Naive B cell (primary cell): Measurements from ENCODE around the gene SEMA4F. TPM values are rescaled to one million over a fixed set of nuclear protein-coding genes. Genes with fewer than 3 reads are reported as not detected.

Experiments used
- ATAC-seq, 2 donors: fragments of 150-1000 bp; cut with Tn5 transposase; 2 replicates each; pipeline ENCODE4 v1.10.0; 2021; ENCODE audit warnings: low read depth in 2 of 2, mild to moderate bottlenecking in 2 of 2, moderate library complexity in 2 of 2
- DNase-seq: peaks from one replicate; pipeline ENCODE4 v3.0.0; 2022
- H3K27ac Mint-ChIP-seq, 6 donors: one replicate each; pipeline ENCODE4 v1.8.0; 2020 to 2022; ENCODE audit warnings: mild to moderate bottlenecking in 6 of 6, mixed read lengths in 6 of 6, moderate library complexity in 5 of 6, inconsistent platforms in 2 of 6
- H3K27me3 Mint-ChIP-seq, 3 donors: one replicate each; pipeline ENCODE4 v1.8.0; 2021 to 2022; ENCODE audit warnings: mixed read lengths in 3 of 3, mild to moderate bottlenecking in 1 of 3
- H3K36me3 Mint-ChIP-seq, 2 donors: one replicate each; pipeline ENCODE4 v1.8.0; 2020 to 2022; ENCODE audit warnings: mixed read lengths in 2 of 2, inconsistent platforms in 1 of 2, mild to moderate bottlenecking in 1 of 2
- H3K4me1 Mint-ChIP-seq, 3 donors: one replicate each; pipeline ENCODE4 v1.8.0; 2020 to 2022; ENCODE audit warnings: mixed read lengths in 3 of 3, inconsistent platforms in 1 of 3, mild to moderate bottlenecking in 1 of 3, moderate library complexity in 1 of 3
- H3K4me3 Mint-ChIP-seq, 8 donors: one replicate each; pipeline ENCODE4 v1.8.0; 2020 to 2022; ENCODE audit warnings: mild to moderate bottlenecking in 8 of 8, mixed read lengths in 8 of 8, moderate library complexity in 8 of 8, inconsistent platforms in 2 of 8
- H3K9me3 Mint-ChIP-seq, 7 donors: one replicate each; pipeline ENCODE4 v1.8.0; 2020 to 2022; ENCODE audit warnings: mixed read lengths in 7 of 7, mild to moderate bottlenecking in 5 of 7, inconsistent platforms in 2 of 7, moderate library complexity in 1 of 7
- polyA plus RNA-seq, 6 donors: library from polyadenylated mRNA; unstranded; fragments of 300-500 nt; fragmentation: Illumina TruSeq; gene quantifications; one replicate each; pipeline ENCODE4 v1.2.3, GENCODE V29; 2021; ENCODE audit warnings: low read depth in 6 of 6

Gene SEMA4F
- polyA plus RNA-seq, 6 donors from 2014 or later: 4.3 to 8.5 (median 5.4) TPM

GRCh38 chr2:74719066-74719465, 65.0 kb downstream of the SEMA4F start:
- Mint-ChIP-seq H3K36me3 (no peaks in the 10 kb centered on the region), H3K4me3 (no peak overlapping the region), H3K4me1 (peaks cover 4 to 7% (median 4%) of the 10 kb centered on the region in 3 donors), H3K27ac (no peak overlapping the region), H3K9me3 (peaks cover 0 to 2% (median 0%) of the 10 kb centered on the region in 7 donors), H3K27me3 (peaks cover 5 to 20% (median 12%) of the 10 kb centered on the region in 3 donors)
- ATAC-seq (no peak), DNase-seq (no peak)

GRCh38 chr2:74721316-74721715, 67.3 kb downstream of the SEMA4F start:
- H3K27me3 Mint-ChIP-seq: peaks cover 0 to 12% (median 11%) of the 10 kb centered on the region in 3 donors
- ATAC-seq: no peak
- H3K4me3 Mint-ChIP-seq: no peak overlapping the region
- no peak overlapping the region for H3K27ac Mint-ChIP-seq
- no peak for DNase-seq
- no peaks in the 10 kb centered on the region for H3K36me3 Mint-ChIP-seq
- peaks cover 0 to 2% (median 0%) of the 10 kb centered on the region in 7 donors for H3K9me3 Mint-ChIP-seq
- H3K4me1 Mint-ChIP-seq: no peaks in the 10 kb centered on the region

- peaks cover 0 to 8% (median 4%) of the 10 kb centered on the region in 7 donors for H3K9me3 Mint-ChIP-seq
- DNase-seq: no peak
- no peak for ATAC-seq
- H3K4me1 Mint-ChIP-seq: no peaks in the 10 kb centered on the region
- no peaks in the 10 kb centered on the region for H3K36me3 Mint-ChIP-seq
- H3K4me3 Mint-ChIP-seq: no peak overlapping the region
- H3K27me3 Mint-ChIP-seq: peaks cover 0 to 22% (median 17%) of the 10 kb centered on the region in 3 donors
- H3K27ac Mint-ChIP-seq: no peak overlapping the region
These were observed 70.4 kb downstream of the SEMA4F start for GRCh38 chr2:74724496-74724895.

- Mint-ChIP-seq H3K27me3 (peaks cover 1 to 22% (median 17%) of the 10 kb centered on the region in 3 donors), H3K4me1 (no peaks in the 10 kb centered on the region), H3K4me3 (no peak overlapping the region), H3K27ac (no peak overlapping the region), H3K9me3 (peaks cover 0 to 16% (median 5%) of the 10 kb centered on the region in 7 donors), H3K36me3 (no peaks in the 10 kb centered on the region)
- no peak for ATAC-seq
- DNase-seq: no peak
These were observed 71.2 kb downstream of the SEMA4F start for GRCh38 chr2:74725287-74725686.

GRCh38 chr2:74728842-74729241, 74.8 kb downstream of the SEMA4F start:
- H3K36me3 Mint-ChIP-seq: no peaks in the 10 kb centered on the region
- peaks cover 14 to 24% (median 18%) of the 10 kb centered on the region in 3 donors for H3K27me3 Mint-ChIP-seq
- H3K27ac Mint-ChIP-seq: no peak overlapping the region
- DNase-seq: no peak
- no peak for ATAC-seq
- H3K4me1 Mint-ChIP-seq: no peaks in the 10 kb centered on the region
- peaks cover 0 to 25% (median 8%) of the 10 kb centered on the region in 7 donors for H3K9me3 Mint-ChIP-seq
- no peak overlapping the region for H3K4me3 Mint-ChIP-seq

- no peak overlapping the region for H3K4me3 Mint-ChIP-seq
- no peak for ATAC-seq
- peaks cover 0 to 25% (median 8%) of the 10 kb centered on the region in 7 donors for H3K9me3 Mint-ChIP-seq
- no peaks in the 10 kb centered on the region for H3K36me3 Mint-ChIP-seq
- no peaks in the 10 kb centered on the region for H3K4me1 Mint-ChIP-seq
- no peak overlapping the region for H3K27ac Mint-ChIP-seq
- DNase-seq: no peak
- peaks cover 18 to 24% (median 23%) of the 10 kb centered on the region in 3 donors for H3K27me3 Mint-ChIP-seq
These were observed 76.5 kb downstream of the SEMA4F start for GRCh38 chr2:74730530-74730929.

Other genes with a start within 250 kb of the SEMA4F start
- gene C2orf81, start 232.6 kb upstream of the SEMA4F start, polyA plus RNA-seq: 1 to 10 TPM; 3.7 to 8.8 (median 7.6) TPM
- 10 to 100 TPM; 40.8 to 79.4 (median 47.8) TPM for gene WDR54, start 232.5 kb upstream of the SEMA4F start, polyA plus RNA-seq
- 1 to 10 TPM in 4 of 6 donors, under 1 TPM in 1, not detected in 1; 0.97 to 2.1 (median 1.7) TPM for gene RTKN, start 212.3 kb upstream of the SEMA4F start, polyA plus RNA-seq
- 10 to 100 TPM in 2 of 6 donors, 1 to 10 TPM in 4; 5.5 to 16.5 (median 8.3) TPM for gene INO80B, start 199.2 kb upstream of the SEMA4F start, polyA plus RNA-seq
- 10 to 100 TPM; 30.0 to 46.1 (median 41.3) TPM for gene WBP1, start 195.8 kb upstream of the SEMA4F start, polyA plus RNA-seq
- 10 to 100 TPM; 26.6 to 42.1 (median 34.5) TPM for gene MOGS, start 188.9 kb upstream of the SEMA4F start, polyA plus RNA-seq
- 100 to 1,000 TPM in 5 of 6 donors, 10 to 100 TPM in 1; 76.6 to 172 (median 136) TPM for gene MRPL53, start 181.6 kb upstream of the SEMA4F start, polyA plus RNA-seq
- gene CCDC142, start 171.2 kb upstream of the SEMA4F start, polyA plus RNA-seq: 10 to 100 TPM in 4 of 6 donors, 1 to 10 TPM in 2; 5.9 to 25.9 (median 12.0) TPM
- 10 to 100 TPM; 20.7 to 31.8 (median 25.6) TPM for gene TTC31, start 171.2 kb upstream of the SEMA4F start, polyA plus RNA-seq
- gene LBX2, start 154.6 kb upstream of the SEMA4F start, polyA plus RNA-seq: not detected
- 10 to 100 TPM in 5 of 6 donors, 1 to 10 TPM in 1; 8.9 to 17.0 (median 14.1) TPM for gene PCGF1, start 146.6 kb upstream of the SEMA4F start, polyA plus RNA-seq
- not detected for gene TLX2, start 139.8 kb upstream of the SEMA4F start, polyA plus RNA-seq
- not detected for gene DQX1, start 128.0 kb upstream of the SEMA4F start, polyA plus RNA-seq
- 100 to 1,000 TPM in 3 of 6 donors, 10 to 100 TPM in 3; 83.3 to 155 (median 99.9) TPM for gene AUP1, start 124.5 kb upstream of the SEMA4F start, polyA plus RNA-seq
- gene HTRA2, start 124.3 kb upstream of the SEMA4F start, polyA plus RNA-seq: 10 to 100 TPM; 33.0 to 52.0 (median 44.7) TPM
- under 1 TPM in 2 of 6 donors, not detected in 4; 0.25 to 0.29 TPM for gene LOXL3, start 100.3 kb upstream of the SEMA4F start, polyA plus RNA-seq
- 10 to 100 TPM; 21.2 to 44.1 (median 34.3) TPM for gene DOK1, start 99.5 kb upstream of the SEMA4F start, polyA plus RNA-seq
- not detected for gene M1AP, start 5.9 kb upstream of the SEMA4F start, polyA plus RNA-seq
- 1 to 10 TPM; 3.1 to 8.3 (median 6.1) TPM for gene HK2, start 179.9 kb downstream of the SEMA4F start, polyA plus RNA-seq